ENCODE results near the gene NPW. TPM values are rescaled to one million over a fixed set of nuclear protein-coding genes. Genes with fewer than 3 reads are reported as not detected.

The NPW gene
- total and polyA plus RNA-seq, 9 of the 15 experiments (the other 6 are each of a cell fraction or from before 2014, with no cell fraction given) = 0.14 to 4.0 (median 2.6) TPM; not detected in 4

- TF ChIP-seq ZNF512 (tag; IDR thresholded peaks at IDR 0.05) (no peak), CEBPB (tag; IDR thresholded peaks at IDR 0.05) (no peak), ZBTB11 (CRISPR knock-in tag; IDR thresholded peaks at IDR 0.05) (no peak), HMG20A (CRISPR knock-in tag; conservative IDR thresholded peaks at IDR 0.05) (no peak), USF2 (CRISPR knock-in tag; IDR thresholded peaks at IDR 0.05) (no peak), ETV1 (tag; conservative IDR thresholded peaks at IDR 0.05; ENCODE audit: low read depth) (peak; percentile 28; the same call in 1 of the 2 replicates), ETS1 (conservative IDR thresholded peaks at IDR 0.05; ENCODE audit: control insufficient read depth, low read depth, low read length) (0 out of 2 replicates have a peak, but pooled peaks have one; percentile 2), ILF3 (IDR thresholded peaks at IDR 0.05; ENCODE audit: borderline replicate concordance) (no peak), ZNF778 (CRISPR knock-in tag; IDR thresholded peaks at IDR 0.05) (no peak), ZNF124 (CRISPR knock-in tag; IDR thresholded peaks at IDR 0.05) (no peak), ATF6 (CRISPR knock-in tag; IDR thresholded peaks at IDR 0.05) (no peak), SOX6 (IDR thresholded peaks at IDR 0.05) (no peak), PRPF4 (IDR thresholded peaks at IDR 0.05; ENCODE audit: insufficient read depth, low read depth, low read length, poor library complexity, severe bottlenecking) (no peak), CBX2 (IDR thresholded peaks at IDR 0.05; ENCODE audit: insufficient read depth, low read length, poor library complexity, severe bottlenecking) (no peak), POLR2AphosphoS5 (IDR thresholded peaks at IDR 0.05; ENCODE audit: control insufficient read depth, insufficient read depth, low read depth, low read length) (no peak), SIN3A (IDR thresholded peaks at IDR 0.05; ENCODE audit: borderline replicate concordance in 2 of 2, control insufficient read depth in 1 of 2, low read depth in 2 of 2, low read length in 2 of 2) (peak in 1 of 2 experiments; percentile 62; a peak in 1 of 4 replicates)
Measured at GRCh38 chr16:2008631-2009163, 10.9 kb upstream of the NPW start (continued).

Data from K562 (cell line).